ENCODE results near the gene PPP1R11. TPM values are rescaled to one million over a fixed set of nuclear protein-coding genes. Genes with fewer than 3 reads are reported as not detected.
"Not testable (repeated sequence)": the region's sequence is repeated elsewhere in the genome, so short reads cannot be mapped to it uniquely, and the experiment has no call there.

The PPP1R11 gene
- total and polyA plus RNA-seq, 5 donors from 2014 or later: 59.4 to 101 (median 92.3) TPM

- DNase-seq (no peak), ATAC-seq (ENCODE audit: low read depth in 2 of 2) (no peak)
- Histone ChIP-seq H3K27ac (ENCODE audit: insufficient read depth, low read length, poor library complexity, severe bottlenecking) (no peak overlapping the region), H3K4me1 (ENCODE audit: control insufficient read depth, insufficient read depth, low read length, poor library complexity, severe bottlenecking) (no peaks in the 10 kb centered on the region), H3K27me3 (ENCODE audit: control insufficient read depth, insufficient read depth, low read length) (peaks cover 34% of the 10 kb centered on the region), H3K4me3 (ENCODE audit: low read depth, low read length) (no peak overlapping the region), H3K9me3 (ENCODE audit: control insufficient read depth in 2 of 2, low read length in 2 of 2) (no peaks in the 10 kb centered on the region), H3K36me3 (ENCODE audit: control insufficient read depth, insufficient read depth, low read length) (no peaks in the 10 kb centered on the region)
- Mint-ChIP-seq H3K27ac (no peak overlapping the region), H3K27me3 (peaks cover 81% of the 10 kb centered on the region), H3K36me3 (no peaks in the 10 kb centered on the region), H3K9me3 (no peaks in the 10 kb centered on the region), H3K4me1 (peaks cover 0 to 9% (median 0%) of the 10 kb centered on the region in 4 donors), H3K4me3 (no peak overlapping the region)
Observed at GRCh38 chr6:30111266-30111856, 44.4 kb downstream of the PPP1R11 start.

- H3K4me3 ChIP-seq (ENCODE audit: low read depth, low read length): no peak overlapping the region
- H3K36me3 ChIP-seq (ENCODE audit: control insufficient read depth, insufficient read depth, low read length): no peaks in the 10 kb centered on the region
- H3K27me3 Mint-ChIP-seq: peaks cover 70% of the 10 kb centered on the region
- no peak overlapping the region for H3K27ac ChIP-seq (ENCODE audit: insufficient read depth, low read length, poor library complexity, severe bottlenecking)
- no peaks in the 10 kb centered on the region for H3K9me3 ChIP-seq (ENCODE audit: control insufficient read depth in 2 of 2, low read length in 2 of 2)
- peaks cover 34% of the 10 kb centered on the region for H3K27me3 ChIP-seq (ENCODE audit: control insufficient read depth, insufficient read depth, low read length)
- no peak for ATAC-seq (ENCODE audit: low read depth in 2 of 2)
- DNase-seq: no peak
- peaks cover 0 to 9% (median 0%) of the 10 kb centered on the region in 4 donors for H3K4me1 Mint-ChIP-seq
- H3K27ac Mint-ChIP-seq: no peak overlapping the region
- no peaks in the 10 kb centered on the region for H3K36me3 Mint-ChIP-seq
- no peaks in the 10 kb centered on the region for H3K9me3 Mint-ChIP-seq
- H3K4me3 Mint-ChIP-seq: no peak overlapping the region
- H3K4me1 ChIP-seq (ENCODE audit: control insufficient read depth, insufficient read depth, low read length, poor library complexity, severe bottlenecking): no peaks in the 10 kb centered on the region
Observed at GRCh38 chr6:30112402-30112994, 45.5 kb downstream of the PPP1R11 start.

- Mint-ChIP-seq H3K27ac (no peak within 1 kb of the TSS), H3K36me3 (no peaks in the 10 kb centered on the region)
Observed at GRCh38 chr6:30113003-30113759, 46.2 kb downstream of the PPP1R11 start, which contains the start of gene TRIM31. TRIM31 (minus strand) TSS chr6:30113090; CDS start chr6:30112805, 285 bp downstream.

GRCh38 chr6:30113841-30114240 is 46.8 kb downstream of the PPP1R11 start:
- Histone ChIP-seq H3K27ac (ENCODE audit: insufficient read depth, low read length, poor library complexity, severe bottlenecking) (no peak overlapping the region), H3K36me3 (ENCODE audit: control insufficient read depth, insufficient read depth, low read length) (no peaks in the 10 kb centered on the region), H3K9me3 (ENCODE audit: control insufficient read depth in 2 of 2, low read length in 2 of 2) (no peaks in the 10 kb centered on the region), H3K4me3 (ENCODE audit: low read depth, low read length) (no peak overlapping the region), H3K27me3 (ENCODE audit: control insufficient read depth, insufficient read depth, low read length) (peaks cover 31% of the 10 kb centered on the region), H3K4me1 (ENCODE audit: control insufficient read depth, insufficient read depth, low read length, poor library complexity, severe bottlenecking) (no peaks in the 10 kb centered on the region)
- DNase-seq (no peak), ATAC-seq (ENCODE audit: low read depth in 2 of 2) (no peak)
- Mint-ChIP-seq H3K36me3 (no peaks in the 10 kb centered on the region), H3K9me3 (no peaks in the 10 kb centered on the region), H3K4me3 (no peak overlapping the region), H3K27me3 (peaks cover 66% of the 10 kb centered on the region), H3K4me1 (peaks cover 0 to 9% (median 0%) of the 10 kb centered on the region in 4 donors), H3K27ac (no peak overlapping the region)

More at GRCh38 chr6:30113003-30113759, 46.2 kb downstream of the PPP1R11 start, which contains the start of gene TRIM31:
- Histone ChIP-seq H3K4me3 (ENCODE audit: low read depth, low read length) (no peak within 1 kb of the TSS), H3K27ac (ENCODE audit: insufficient read depth, low read length, poor library complexity, severe bottlenecking) (no peak within 1 kb of the TSS), H3K4me1 (ENCODE audit: control insufficient read depth, insufficient read depth, low read length, poor library complexity, severe bottlenecking) (no peaks in the 10 kb centered on the region), H3K36me3 (ENCODE audit: control insufficient read depth, insufficient read depth, low read length) (no peaks in the 10 kb centered on the region), H3K9me3 (ENCODE audit: control insufficient read depth in 2 of 2, low read length in 2 of 2) (no peaks in the 10 kb centered on the region), H3K27me3 (ENCODE audit: control insufficient read depth, insufficient read depth, low read length) (peaks cover 32% of the 10 kb centered on the region)
- Mint-ChIP-seq H3K9me3 (no peaks in the 10 kb centered on the region), H3K27me3 (peaks cover 67% of the 10 kb centered on the region), H3K4me3 (no peak within 1 kb of the TSS), H3K4me1 (peaks cover 0 to 9% (median 0%) of the 10 kb centered on the region in 4 donors)
- DNase-seq (no peak), ATAC-seq (ENCODE audit: low read depth in 2 of 2) (no peak)

- Histone ChIP-seq H3K4me1 (ENCODE audit: control insufficient read depth, insufficient read depth, low read length, poor library complexity, severe bottlenecking) (no peaks in the 10 kb centered on the region), H3K4me3 (ENCODE audit: low read depth, low read length) (no peak overlapping the region), H3K9me3 (ENCODE audit: control insufficient read depth in 2 of 2, low read length in 2 of 2) (no peaks in the 10 kb centered on the region), H3K36me3 (ENCODE audit: control insufficient read depth, insufficient read depth, low read length) (no peaks in the 10 kb centered on the region), H3K27me3 (ENCODE audit: control insufficient read depth, insufficient read depth, low read length) (peaks cover 22% of the 10 kb centered on the region), H3K27ac (ENCODE audit: insufficient read depth, low read length, poor library complexity, severe bottlenecking) (no peak overlapping the region)
- H3K36me3 Mint-ChIP-seq: no peaks in the 10 kb centered on the region
- no peak overlapping the region for H3K4me3 Mint-ChIP-seq
- DNase-seq: no peak
- H3K9me3 Mint-ChIP-seq: no peaks in the 10 kb centered on the region
- H3K27me3 Mint-ChIP-seq: peaks cover 69% of the 10 kb centered on the region
- ATAC-seq (ENCODE audit: low read depth in 2 of 2): no peak
- peaks cover 0 to 6% (median 0%) of the 10 kb centered on the region in 4 donors for H3K4me1 Mint-ChIP-seq
- no peak overlapping the region for H3K27ac Mint-ChIP-seq
Observed at GRCh38 chr6:30116724-30117123, 49.7 kb downstream of the PPP1R11 start.

GRCh38 chr6:30118691-30119090 is 51.7 kb downstream of the PPP1R11 start:
- H3K4me3 Mint-ChIP-seq; H3K27ac ChIP-seq (ENCODE audit: insufficient read depth, low read length, poor library complexity, severe bottlenecking); H3K36me3 Mint-ChIP-seq; H3K4me1 Mint-ChIP-seq; H3K27ac Mint-ChIP-seq; H3K36me3 ChIP-seq (ENCODE audit: control insufficient read depth, insufficient read depth, low read length); DNase-seq; H3K9me3 Mint-ChIP-seq; ATAC-seq (ENCODE audit: low read depth in 2 of 2); H3K4me1 ChIP-seq (ENCODE audit: control insufficient read depth, insufficient read depth, low read length, poor library complexity, severe bottlenecking); H3K9me3 ChIP-seq (ENCODE audit: control insufficient read depth in 2 of 2, low read length in 2 of 2); H3K4me3 ChIP-seq (ENCODE audit: low read depth, low read length): not testable (repeated sequence)
- peaks cover 65% of the 10 kb centered on the region for H3K27me3 Mint-ChIP-seq
- H3K27me3 ChIP-seq (ENCODE audit: control insufficient read depth, insufficient read depth, low read length): peaks cover 20% of the 10 kb centered on the region

Measured in CD4-positive, CD25-positive, alpha-beta regulatory T cell (primary cell).